LNCaP clone FGC (cell line): ENCODE data around the gene GUK1.
"Not testable (repeated sequence)": the region's sequence is repeated elsewhere in the genome, so short reads cannot be mapped to it uniquely, and the experiment has no call there.

Experiments
- DNase-seq: peaks from one replicate; pipeline ENCODE4 v3.0.0-alpha.2; 2011; ENCODE audit warnings: low read depth
- H3K4me3 ChIP-seq: 2 replicates; pipeline ENCODE4 v1.5.1; 2011; ENCODE audit warnings: mild to moderate bottlenecking, low read depth, low read length, control low read depth
- CTCF ChIP-seq: IDR thresholded peaks from 2 replicates; pipeline ENCODE4 v1.5.1; 2012; ENCODE audit warnings: mild to moderate bottlenecking; ENCODE audit not compliant: control insufficient read depth, insufficient read depth; ENCODE audit errors: extremely low read depth

GUK1 gene

GRCh38 chr1:228185641-228185965 is 45.5 kb downstream of the GUK1 start:
- DNase-seq = no peak
- TF ChIP-seq CTCF = no peak
- H3K4me3 ChIP-seq = no peak overlapping the region

GRCh38 chr1:228188249-228188648 is 48.2 kb downstream of the GUK1 start:
- DNase-seq, H3K4me3 ChIP-seq: not testable (repeated sequence)

GRCh38 chr1:228190182-228190581 is 50.1 kb downstream of the GUK1 start:
- TF ChIP-seq CTCF = no peak
- no peak for DNase-seq
- H3K4me3 ChIP-seq = no peak overlapping the region

GRCh38 chr1:228190778-228191177 is 50.7 kb downstream of the GUK1 start:
- H3K4me3 ChIP-seq = no peak overlapping the region
- DNase-seq = no peak
- TF ChIP-seq CTCF = no peak

GRCh38 chr1:228194436-228194835 is 54.4 kb downstream of the GUK1 start:
- H3K4me3 ChIP-seq = no peak overlapping the region
- TF ChIP-seq CTCF = no peak
- no peak for DNase-seq

- no peak for DNase-seq
- H3K4me3 ChIP-seq = no peak overlapping the region
- no peak for TF ChIP-seq CTCF
These were observed 55.1 kb downstream of the GUK1 start for GRCh38 chr1:228194921-228195812.

- H3K4me3 ChIP-seq = no peak overlapping the region
- TF ChIP-seq CTCF = no peak
- no peak for DNase-seq
These were observed 57.6 kb downstream of the GUK1 start for GRCh38 chr1:228197555-228198147.
